Neural cell (in vitro differentiated cells): ENCODE data around the gene DNAJC18. TPM values are rescaled to one million over a fixed set of nuclear protein-coding genes. Genes with fewer than 3 reads are reported as not detected.
"Not testable (repeated sequence)": the region's sequence is repeated elsewhere in the genome, so short reads cannot be mapped to it uniquely, and the experiment has no call there.

Experiments
- H2AFZ ChIP-seq: fragments of 200-600, 300-800 bp; sonication (generic), shearing (Covaris generic); 2 replicates; pipeline ENCODE4 v1.6.0; 2014; ENCODE audit warnings: low read depth, mild to moderate bottlenecking, antibody characterized with exemption, low read length, moderate library complexity
- H3F3A ChIP-seq: fragments of 200-600 bp; shearing (Covaris generic); 2 replicates; pipeline ENCODE4 v1.6.1; 2016; ENCODE audit warnings: mild to moderate bottlenecking, moderate library complexity, mixed read lengths, antibody characterized with exemption, low read length; ENCODE audit not compliant: insufficient read depth, poor library complexity, severe bottlenecking
- H3K27ac ChIP-seq: fragments of 200-600, 300-800 bp; sonication (generic), shearing (Covaris generic); 2 replicates; pipeline ENCODE4 v1.5.1; 2014; ENCODE audit warnings: mild to moderate bottlenecking, low read length, moderate library complexity
- H3K27me3 ChIP-seq: fragments of 300-800, 200-600 bp; sonication (generic), shearing (Covaris generic); 2 replicates; pipeline ENCODE4 v1.6.0; 2014; ENCODE audit warnings: mild to moderate bottlenecking, low read depth, low read length, moderate library complexity; ENCODE audit not compliant: insufficient read depth
- H3K36me3 ChIP-seq: fragments of 300-800, 200-600 bp; sonication (generic), shearing (Covaris generic); 2 replicates; pipeline ENCODE4 v1.5.1; 2014; ENCODE audit warnings: mild to moderate bottlenecking, antibody characterized with exemption, low read length, moderate library complexity; ENCODE audit not compliant: insufficient read depth
- H3K4me2 ChIP-seq: fragments of 300-800, 200-600 bp; sonication (generic), shearing (Covaris generic); 2 replicates; pipeline ENCODE4 v1.6.0; 2014; ENCODE audit warnings: mild to moderate bottlenecking, low read length
- H3K4me3 ChIP-seq: fragments of 300-800, 200-600 bp; sonication (generic), shearing (Covaris generic); 2 replicates; pipeline ENCODE4 v1.5.1; 2014; ENCODE audit warnings: mild to moderate bottlenecking, low read length, moderate library complexity
- H3K79me2 ChIP-seq: fragments of 200-600 bp; shearing (Covaris generic); replicated peaks from 2 replicates; pipeline ENCODE4 v1.6.0; 2014; ENCODE audit warnings: mild to moderate bottlenecking, low read length, moderate library complexity; ENCODE audit not compliant: insufficient read depth
- H3K9ac ChIP-seq: fragments of 300-800, 200-600 bp; sonication (generic), shearing (Covaris generic); 2 replicates; pipeline ENCODE4 v1.6.1; 2016; ENCODE audit warnings: mild to moderate bottlenecking, low read length, mixed read lengths
- H3K9me2 ChIP-seq: fragments of 200-600 bp; shearing (Covaris generic); 2 replicates; pipeline ENCODE4 v1.6.1; 2016; ENCODE audit warnings: mild to moderate bottlenecking, low read length, mixed read lengths; ENCODE audit not compliant: insufficient read depth
- H3K9me3 ChIP-seq: fragments of 200-600, 300-800 bp; sonication (generic), shearing (Covaris generic); 2 replicates; pipeline ENCODE4 v1.6.1; 2016; ENCODE audit warnings: mild to moderate bottlenecking, mixed run types, low read length, moderate library complexity, mixed read lengths
- H4K20me1 ChIP-seq: fragments of 200-600 bp; shearing (Covaris generic); 2 replicates; pipeline ENCODE4 v1.6.1; 2016; ENCODE audit warnings: mild to moderate bottlenecking, mixed run types; ENCODE audit not compliant: insufficient read depth
- CTCF ChIP-seq: fragments of 450-650 bp; IDR thresholded peaks from 2 replicates; pipeline ENCODE4 v1.5.1; 2014; ENCODE audit warnings: antibody characterized with exemption, mild to moderate bottlenecking, moderate library complexity; ENCODE audit not compliant: poor library complexity, severe bottlenecking
- EP300 ChIP-seq: fragments of 450-650 bp; conservative IDR thresholded peaks from 2 replicates; pipeline ENCODE4 v1.6.1; 2014; ENCODE audit warnings: antibody characterized with exemption, mild to moderate bottlenecking, moderate library complexity; ENCODE audit not compliant: poor library complexity, severe bottlenecking
- EZH2 ChIP-seq: fragments of 200-600, 300-800 bp; shearing (Covaris generic), sonication (generic); IDR thresholded peaks from 2 replicates; pipeline ENCODE4 v1.6.1; 2014; ENCODE audit warnings: antibody characterized with exemption, low read length, borderline replicate concordance, mild to moderate bottlenecking; ENCODE audit not compliant: insufficient read depth, poor library complexity, severe bottlenecking
- MXI1 ChIP-seq: fragments of 450-650 bp; conservative IDR thresholded peaks from 2 replicates; pipeline ENCODE4 v1.6.1; 2014; ENCODE audit warnings: antibody characterized with exemption, mild to moderate bottlenecking; ENCODE audit not compliant: poor library complexity, severe bottlenecking
- POLR2AphosphoS5 ChIP-seq: IDR thresholded peaks from 2 replicates; pipeline ENCODE4 v1.6.1; 2012
- RAD21 ChIP-seq: fragments of 450-650 bp; conservative IDR thresholded peaks from 2 replicates; pipeline ENCODE4 v1.6.1; 2014; ENCODE audit warnings: antibody characterized with exemption, mild to moderate bottlenecking, moderate library complexity
- SMC3 ChIP-seq: fragments of 450-650 bp; conservative IDR thresholded peaks from 2 replicates; pipeline ENCODE4 v1.6.1; 2014; ENCODE audit warnings: antibody characterized with exemption, mild to moderate bottlenecking, moderate library complexity; ENCODE audit not compliant: poor library complexity
- TAF1 ChIP-seq: IDR thresholded peaks from 2 replicates; pipeline ENCODE4 v1.6.1; 2012; ENCODE audit warnings: low read depth
- polyA plus RNA-seq: library from polyadenylated mRNA; depleted of rRNA; stranded (reverse); fragments of >200 nt; gene quantifications from 2 replicates; pipeline ENCODE4 v1.2.3, GENCODE V29; 2014
- TF ChIP-seq, protein P1 (sequence below): IDR thresholded peaks from 2 replicates; pipeline ENCODE4 v1.6.1; 2012; ENCODE audit warnings: borderline replicate concordance

DNAJC18 gene
- polyA plus RNA-seq, 1 donor from 2014 or later = 44.4 TPM

DNA sequence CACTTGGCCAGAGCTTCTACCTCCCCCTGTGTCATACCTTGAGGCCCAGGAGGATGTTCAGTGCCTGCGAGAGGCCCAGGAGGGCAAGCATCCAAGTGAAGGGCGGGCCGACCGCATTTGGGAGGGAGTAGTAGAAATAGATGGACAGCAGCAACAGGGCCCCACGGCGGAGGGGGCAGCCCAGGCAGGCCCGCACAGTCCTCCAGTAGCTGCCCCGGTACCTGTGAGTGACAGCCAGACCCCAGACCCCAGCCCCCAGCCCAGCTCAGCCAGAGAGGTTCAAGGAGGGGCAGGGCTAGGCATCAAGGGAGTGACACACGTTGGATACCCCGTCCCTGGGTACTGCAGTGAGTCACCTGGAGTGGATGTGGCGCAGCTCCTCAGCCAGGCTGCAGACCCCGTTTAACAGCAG lies 41.8 kb upstream of the DNAJC18 start:
- no peak overlapping the region for H3K27ac ChIP-seq
- no peak overlapping the region for H3K9ac ChIP-seq
- no peaks in the 10 kb centered on the region for H4K20me1 ChIP-seq
- H3K4me3 ChIP-seq = no peak overlapping the region
- no peaks in the 10 kb centered on the region for H3F3A ChIP-seq
- no peaks in the 10 kb centered on the region for H3K9me2 ChIP-seq
- H3K79me2 ChIP-seq = no peaks in the 10 kb centered on the region
- H2AFZ ChIP-seq = no peak overlapping the region
- H3K27me3 ChIP-seq = no peaks in the 10 kb centered on the region
- no peaks in the 10 kb centered on the region for H3K9me3 ChIP-seq
- TF ChIP-seq POLR2AphosphoS5 (no peak), EZH2 (no peak), EP300 (no peak), MXI1 (no peak), RAD21 (no peak), CTCF (no peak), SMC3 (no peak), TAF1 (no peak)
- TF ChIP-seq, protein P1, sequence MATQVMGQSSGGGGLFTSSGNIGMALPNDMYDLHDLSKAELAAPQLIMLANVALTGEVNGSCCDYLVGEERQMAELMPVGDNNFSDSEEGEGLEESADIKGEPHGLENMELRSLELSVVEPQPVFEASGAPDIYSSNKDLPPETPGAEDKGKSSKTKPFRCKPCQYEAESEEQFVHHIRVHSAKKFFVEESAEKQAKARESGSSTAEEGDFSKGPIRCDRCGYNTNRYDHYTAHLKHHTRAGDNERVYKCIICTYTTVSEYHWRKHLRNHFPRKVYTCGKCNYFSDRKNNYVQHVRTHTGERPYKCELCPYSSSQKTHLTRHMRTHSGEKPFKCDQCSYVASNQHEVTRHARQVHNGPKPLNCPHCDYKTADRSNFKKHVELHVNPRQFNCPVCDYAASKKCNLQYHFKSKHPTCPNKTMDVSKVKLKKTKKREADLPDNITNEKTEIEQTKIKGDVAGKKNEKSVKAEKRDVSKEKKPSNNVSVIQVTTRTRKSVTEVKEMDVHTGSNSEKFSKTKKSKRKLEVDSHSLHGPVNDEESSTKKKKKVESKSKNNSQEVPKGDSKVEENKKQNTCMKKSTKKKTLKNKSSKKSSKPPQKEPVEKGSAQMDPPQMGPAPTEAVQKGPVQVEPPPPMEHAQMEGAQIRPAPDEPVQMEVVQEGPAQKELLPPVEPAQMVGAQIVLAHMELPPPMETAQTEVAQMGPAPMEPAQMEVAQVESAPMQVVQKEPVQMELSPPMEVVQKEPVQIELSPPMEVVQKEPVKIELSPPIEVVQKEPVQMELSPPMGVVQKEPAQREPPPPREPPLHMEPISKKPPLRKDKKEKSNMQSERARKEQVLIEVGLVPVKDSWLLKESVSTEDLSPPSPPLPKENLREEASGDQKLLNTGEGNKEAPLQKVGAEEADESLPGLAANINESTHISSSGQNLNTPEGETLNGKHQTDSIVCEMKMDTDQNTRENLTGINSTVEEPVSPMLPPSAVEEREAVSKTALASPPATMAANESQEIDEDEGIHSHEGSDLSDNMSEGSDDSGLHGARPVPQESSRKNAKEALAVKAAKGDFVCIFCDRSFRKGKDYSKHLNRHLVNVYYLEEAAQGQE = no peak
- no peaks in the 10 kb centered on the region for H3K36me3 ChIP-seq
- no peak overlapping the region for H3K4me2 ChIP-seq

DNA sequence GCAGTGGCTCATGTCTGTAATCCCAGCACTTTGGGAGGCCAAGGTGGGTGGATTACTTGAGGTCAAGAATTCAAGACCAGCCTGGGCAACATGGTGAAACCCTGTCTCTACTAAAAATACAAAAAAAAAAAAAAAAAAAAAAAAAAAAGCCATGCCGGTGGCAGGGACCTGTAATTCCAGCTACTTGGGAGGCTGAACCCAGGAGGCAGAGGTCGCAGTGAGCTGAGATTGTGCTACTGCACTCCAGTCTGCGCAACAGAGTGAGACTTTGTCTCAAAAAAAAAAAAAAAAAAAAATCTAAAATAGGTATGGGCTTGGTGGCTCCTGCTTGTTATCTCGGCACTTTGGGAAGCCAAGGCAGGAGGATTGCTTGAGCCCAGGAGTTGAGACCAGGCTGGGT lies 40.4 kb upstream of the DNAJC18 start:
- H3K9me3 ChIP-seq, H3K9ac ChIP-seq, H3K27ac ChIP-seq, H4K20me1 ChIP-seq, H3K36me3 ChIP-seq, H3K4me2 ChIP-seq, H3K79me2 ChIP-seq, H3F3A ChIP-seq, H3K9me2 ChIP-seq, H3K27me3 ChIP-seq, H3K4me3 ChIP-seq, H2AFZ ChIP-seq: not testable (repeated sequence)

DNA sequence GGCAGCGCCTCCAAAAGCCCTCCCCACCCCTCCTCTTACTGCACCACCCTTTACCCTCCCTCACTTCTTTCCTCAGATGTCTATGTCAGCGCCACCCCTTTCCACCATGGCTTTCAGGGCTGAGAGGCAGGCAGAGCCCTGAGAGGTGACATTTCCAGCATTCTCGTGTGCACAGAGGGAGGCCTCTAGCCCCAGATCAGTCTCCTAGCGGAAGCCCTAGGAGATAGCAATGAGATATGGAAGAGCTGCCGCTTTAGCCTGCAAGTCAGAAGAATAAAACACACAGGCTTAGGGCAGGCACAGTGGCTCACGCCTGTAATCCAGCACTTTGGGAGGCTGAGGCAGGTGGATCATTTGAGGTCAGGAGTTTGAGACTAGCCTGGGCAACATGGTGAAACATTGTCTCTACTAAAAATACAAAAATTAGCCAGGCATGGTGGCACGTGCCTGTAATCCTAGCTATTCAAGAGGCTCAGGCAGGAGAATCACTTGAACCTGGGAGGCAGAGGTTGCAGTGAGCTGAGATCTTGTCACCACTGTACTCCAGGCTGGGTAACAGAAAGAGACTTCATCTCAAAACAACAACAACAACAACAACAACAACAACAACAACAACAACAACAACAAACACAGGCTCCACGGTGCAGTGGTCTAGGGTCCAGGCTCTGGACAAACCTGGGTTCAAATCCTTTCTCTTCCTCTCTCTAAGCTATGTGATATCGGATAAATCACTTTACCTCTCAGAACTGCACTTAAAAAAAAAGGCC lies 39.5 kb upstream of the DNAJC18 start:
- H3K4me3 ChIP-seq, H3K9me2 ChIP-seq, H3K36me3 ChIP-seq, H3K27me3 ChIP-seq, H3K27ac ChIP-seq, H4K20me1 ChIP-seq, H3K4me2 ChIP-seq, H3K79me2 ChIP-seq, H3F3A ChIP-seq, H3K9me3 ChIP-seq, H2AFZ ChIP-seq, H3K9ac ChIP-seq: not testable (repeated sequence)
